CD4-positive, alpha-beta T cell treated with Interleukin-15 for 1 hour (primary cell): Measurements from ENCODE around the gene ANKRD42.
"Not testable (repeated sequence)": the region's sequence is repeated elsewhere in the genome, so short reads cannot be mapped to it uniquely, and the experiment has no call there.

Experiments
- DNase-seq: peaks from one replicate; pipeline ENCODE4 v3.0.0-alpha.2; 2020

Gene ANKRD42

DNA sequence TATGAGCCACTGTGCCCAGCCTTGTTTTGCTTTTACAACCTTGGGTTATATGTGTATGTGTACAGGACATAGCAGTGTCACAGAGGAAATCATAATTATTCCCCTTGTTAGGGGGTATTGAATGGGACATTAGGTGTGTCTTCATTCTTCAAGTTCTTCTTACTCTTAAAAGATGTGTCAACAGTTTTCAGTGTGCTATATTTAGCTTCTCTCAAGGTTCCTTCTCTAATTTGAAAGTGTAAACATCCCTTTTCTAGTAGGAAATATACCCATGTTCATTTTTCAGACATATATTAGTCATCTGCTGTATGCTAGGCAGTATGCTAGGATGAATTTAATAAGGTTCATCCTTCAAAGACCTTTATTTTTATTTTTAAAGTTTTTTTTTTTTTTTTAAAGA is 19.5 kb upstream of the ANKRD42 start:
- DNase-seq = no peak

- no peak for DNase-seq
These were observed 17.7 kb upstream of the ANKRD42 start for GRCh38 chr11:83175815-83176214.

GRCh38 chr11:83181815-83182214 is 11.7 kb upstream of the ANKRD42 start:
- DNase-seq = no peak

GRCh38 chr11:83185767-83186166 is 7.7 kb upstream of the ANKRD42 start:
- DNase-seq = no peak

GRCh38 chr11:83187465-83187864 is 6.0 kb upstream of the ANKRD42 start:
- DNase-seq = no peak

DNA sequence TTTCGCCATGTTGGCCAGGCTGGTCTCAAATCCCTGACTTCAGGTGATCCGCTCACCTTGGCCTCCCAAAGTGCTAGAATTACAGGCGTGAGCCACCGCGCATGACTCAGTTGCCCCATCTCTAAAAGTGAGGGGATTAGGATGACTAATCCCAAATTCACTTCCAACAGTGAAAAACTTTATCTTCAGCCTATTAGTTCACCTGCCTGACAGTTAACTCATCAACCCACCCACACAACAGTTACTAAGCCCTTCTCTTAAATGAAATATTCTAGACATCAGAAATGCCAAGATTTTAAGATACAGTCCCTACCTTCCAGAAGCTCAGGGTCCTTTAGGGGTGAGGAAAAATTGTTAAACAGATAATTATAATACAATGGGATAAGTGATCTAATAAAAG is 2.0 kb upstream of the ANKRD42 start:
- DNase-seq = no peak

DNA sequence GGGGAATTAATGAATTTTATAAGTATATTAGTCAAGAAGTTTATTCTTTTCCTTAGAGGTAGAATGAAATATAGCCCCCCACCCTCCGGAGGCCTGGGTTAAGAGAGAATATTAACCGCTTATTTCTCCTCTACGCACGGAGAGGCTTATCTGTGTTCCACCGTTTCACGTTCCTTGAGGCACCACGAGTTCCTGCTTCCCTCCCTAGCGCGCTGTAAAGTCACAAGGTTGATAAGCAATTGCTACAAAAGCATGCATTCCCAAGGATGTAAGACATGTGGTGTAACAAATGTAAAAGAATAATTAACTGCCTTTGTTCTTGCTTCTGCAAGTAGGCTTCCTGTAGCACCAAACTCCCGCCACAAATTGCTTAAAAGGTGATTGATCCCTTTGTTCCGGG is 1.5 kb upstream of the ANKRD42 start:
- DNase-seq = no peak

- no peak for DNase-seq
These were observed 786 bp upstream of the ANKRD42 start for GRCh38 chr11:83192606-83193245.

GRCh38 chr11:83194281-83195142 is 1.0 kb downstream of the ANKRD42 start:
- DNase-seq = peak; percentile 75

GRCh38 chr11:83195143-83195466 is 1.6 kb downstream of the ANKRD42 start:
- no peak for DNase-seq

- no peak for DNase-seq
These were observed 2.1 kb downstream of the ANKRD42 start for GRCh38 chr11:83195649-83196048.

- DNase-seq = no peak
These were observed 6.5 kb downstream of the ANKRD42 start for GRCh38 chr11:83200035-83200434.

DNA sequence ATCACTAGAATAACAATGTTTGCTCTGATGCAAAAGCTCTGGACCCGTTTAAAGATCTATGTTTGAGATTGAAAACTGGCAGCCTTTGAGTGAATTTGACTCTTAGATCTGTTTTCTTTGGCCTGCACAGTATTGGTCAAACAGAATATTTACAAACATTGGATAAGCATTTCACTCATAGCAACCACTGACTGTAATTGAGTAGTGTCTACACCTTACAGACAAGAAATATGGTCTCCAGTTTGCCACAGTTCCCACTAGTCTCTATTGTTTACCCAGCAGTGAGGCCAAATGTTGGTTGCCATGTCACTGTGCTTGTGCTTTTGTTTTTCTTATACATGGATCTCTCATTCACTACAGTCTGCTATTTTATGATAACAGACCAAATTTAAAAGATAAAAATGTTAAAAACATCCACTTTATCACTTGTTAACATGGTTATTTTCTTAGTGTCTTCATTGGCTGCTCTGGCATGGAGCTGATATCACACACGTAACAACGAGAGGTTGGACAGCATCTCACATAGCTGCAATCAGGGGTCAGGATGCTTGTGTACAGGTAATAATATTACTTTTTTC is 12.2 kb downstream of the ANKRD42 start:
- no peak for DNase-seq

DNA sequence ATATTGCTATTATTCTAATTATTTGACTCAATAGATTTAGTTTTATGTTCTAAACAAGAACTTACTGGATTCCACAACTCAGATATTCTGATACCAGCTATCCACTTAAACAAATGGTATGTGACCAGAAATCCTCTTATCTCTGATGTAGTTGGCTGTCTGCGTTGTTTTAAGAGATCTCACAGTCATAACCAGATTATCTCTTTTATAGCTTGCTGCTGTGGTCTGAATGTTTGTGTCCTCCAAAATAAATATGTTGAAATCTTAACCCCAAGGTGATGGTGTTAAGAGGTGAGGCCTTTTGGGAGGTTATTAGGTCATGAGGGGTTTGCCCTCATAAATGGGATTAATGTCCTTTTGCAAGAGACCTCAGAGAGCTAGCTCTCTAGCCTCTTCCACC is 12.7 kb downstream of the ANKRD42 start:
- DNase-seq = no peak

DNA sequence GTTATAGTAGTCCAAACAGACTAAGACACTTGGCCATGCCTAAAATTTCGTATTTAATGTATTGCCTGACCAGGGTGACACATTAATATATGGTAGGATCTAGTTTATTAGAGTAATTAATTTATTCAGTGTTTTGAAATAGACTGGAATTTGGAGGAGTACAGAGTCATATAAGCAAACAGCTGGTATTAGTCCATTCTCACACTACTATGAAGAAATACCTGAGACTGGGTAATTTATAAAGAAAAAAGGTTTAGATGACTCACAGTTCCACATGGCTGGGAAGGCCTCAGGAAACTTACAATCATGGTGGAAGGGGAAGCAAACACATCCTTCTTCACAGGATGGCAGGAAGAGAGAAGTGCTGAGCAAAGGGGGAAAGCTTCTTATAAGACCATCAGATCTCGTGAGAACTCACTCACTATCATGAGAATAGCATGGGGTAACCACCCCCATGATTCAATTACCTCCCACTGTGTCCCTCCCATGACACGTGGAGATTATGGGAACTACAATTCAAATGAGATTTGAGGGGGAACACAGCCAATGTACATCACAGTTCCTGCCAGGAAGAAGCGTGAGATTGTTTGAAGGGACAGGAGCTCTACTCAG is 13.4 kb downstream of the ANKRD42 start:
- not testable (repeated sequence) for DNase-seq

DNA sequence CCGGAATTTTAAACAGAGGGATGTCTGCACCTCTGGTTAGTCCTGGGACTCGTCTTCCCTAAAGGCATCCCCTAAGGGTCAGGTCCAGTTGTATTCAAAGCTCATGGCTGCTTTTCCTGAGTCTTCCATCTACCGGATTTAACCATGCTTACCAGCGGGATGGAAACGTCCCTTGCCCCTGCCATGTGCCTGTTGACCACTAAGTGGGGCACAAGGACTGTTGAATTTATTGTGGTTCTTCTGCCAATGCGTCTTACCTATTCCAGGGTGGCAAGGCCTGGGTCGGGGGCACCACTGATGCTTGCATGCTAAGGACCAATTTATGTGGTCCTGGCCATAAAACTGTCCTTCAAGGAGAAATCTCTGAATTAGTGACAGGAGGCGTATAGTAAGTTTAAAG is 25.6 kb downstream of the ANKRD42 start:
- DNase-seq = no peak

- no peak for DNase-seq
These were observed 26.7 kb downstream of the ANKRD42 start for GRCh38 chr11:83220260-83220659.

DNA sequence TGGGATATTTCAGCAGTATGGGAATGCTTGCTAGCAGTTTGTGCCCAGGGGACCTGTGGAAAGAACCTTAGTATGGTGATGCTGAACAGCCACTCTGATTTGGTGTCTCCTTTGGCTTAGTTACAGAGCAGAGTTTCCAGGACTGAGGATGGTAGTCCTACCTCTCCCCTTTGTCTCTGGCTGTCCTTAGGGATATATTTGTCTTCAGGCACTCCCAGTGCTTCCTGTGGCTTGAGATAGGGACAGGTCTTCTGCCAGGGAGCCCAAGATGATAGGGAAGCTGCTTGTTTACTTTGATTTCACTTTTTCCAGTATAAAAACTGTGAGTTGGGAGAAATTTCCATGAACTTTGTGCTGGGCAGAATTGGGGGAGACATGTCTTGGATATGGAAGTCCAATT is 28.2 kb downstream of the ANKRD42 start:
- DNase-seq = no peak

DNA sequence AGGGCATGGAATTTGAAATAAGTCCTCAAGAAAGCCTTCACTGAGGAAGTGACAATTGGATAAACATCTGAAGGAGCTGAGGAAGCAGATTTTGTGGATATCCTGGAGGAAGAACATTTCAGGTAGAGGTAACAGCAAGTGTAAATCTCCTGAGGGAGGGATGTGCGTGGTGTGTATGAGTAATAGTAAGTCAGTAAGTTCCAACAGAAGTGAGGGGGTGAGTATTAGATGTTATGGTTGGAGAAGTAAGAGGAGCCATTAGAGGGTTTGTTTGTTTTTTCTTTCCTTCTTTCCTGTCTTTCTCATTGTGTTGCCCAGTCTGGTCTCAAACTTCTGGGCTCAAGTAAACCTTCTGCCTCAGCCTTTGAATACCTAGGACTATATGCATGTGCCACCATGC is 29.0 kb downstream of the ANKRD42 start:
- no peak for DNase-seq

GRCh38 chr11:83223457-83223856 is 29.9 kb downstream of the ANKRD42 start:
- no peak for DNase-seq

DNA sequence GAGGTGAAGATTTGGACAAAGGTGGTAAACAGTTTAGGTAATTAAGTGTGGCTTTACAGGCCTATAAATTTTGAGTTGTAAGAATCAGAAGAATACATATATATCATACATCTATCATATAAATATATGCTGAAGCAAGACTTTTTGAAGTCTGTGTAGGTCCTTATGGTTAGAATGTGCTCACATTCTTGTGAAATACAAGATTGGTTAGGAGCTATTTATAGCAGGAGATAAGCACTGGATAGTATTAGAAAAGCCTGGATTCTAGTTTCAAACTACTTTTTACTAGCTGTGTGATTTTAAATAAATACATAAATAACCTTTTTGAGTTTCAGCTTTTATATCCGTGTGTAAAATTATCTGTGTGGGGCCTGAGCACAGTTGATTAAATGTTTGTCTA is 42.3 kb downstream of the ANKRD42 start:
- DNase-seq = no peak

- no peak for DNase-seq
These were observed 44.6 kb downstream of the ANKRD42 start for GRCh38 chr11:83238111-83238510.

DNA sequence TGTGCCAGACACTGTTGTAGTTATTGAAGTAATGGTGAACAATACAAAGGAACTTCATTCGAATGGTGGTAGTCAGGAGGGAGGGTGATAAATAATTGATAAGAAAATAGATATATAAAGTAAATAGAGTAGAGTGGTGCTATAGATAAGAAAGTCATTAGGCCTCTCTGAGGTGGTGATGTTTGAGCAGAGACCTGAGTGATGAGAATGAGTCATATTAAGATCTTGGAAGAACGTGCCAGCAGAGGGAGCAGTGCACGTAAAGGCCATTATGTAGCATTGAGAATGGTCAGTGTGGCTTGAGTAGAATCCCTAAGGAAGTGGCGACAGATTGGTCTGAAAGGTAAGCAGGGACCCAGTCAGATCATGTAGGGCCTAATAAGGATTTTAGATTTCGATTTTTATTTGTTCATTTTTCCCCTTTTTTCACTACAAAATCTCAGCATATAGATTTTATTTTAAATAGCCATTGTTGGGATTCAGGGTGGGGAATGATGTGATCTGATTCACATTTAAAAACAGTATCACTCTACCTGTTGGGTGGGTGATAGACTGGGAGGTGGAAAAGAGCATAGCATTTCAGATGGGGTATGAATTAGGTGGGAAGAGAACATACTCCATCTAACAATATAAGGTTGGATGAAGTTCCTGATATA is 47.9 kb downstream of the ANKRD42 start:
- DNase-seq = no peak
